KMS-11 (cell line): ENCODE data around the gene ZNF285.

Experiments
- H2AFZ ChIP-seq: fragments of 200-600 bp; sonication (generic); 2 replicates; pipeline ENCODE4 v1.6.1; 2016; ENCODE audit warnings: antibody characterized with exemption, mixed run types, low read depth
- H3K27ac ChIP-seq: fragments of 200-600 bp; sonication (generic); 2 replicates; pipeline ENCODE4 v1.6.1; 2016; ENCODE audit warnings: mild to moderate bottlenecking, mixed run types
- H3K27me3 ChIP-seq: fragments of 200-600 bp; sonication (generic); 2 replicates; pipeline ENCODE4 v1.6.1; 2017; ENCODE audit warnings: mild to moderate bottlenecking, low read depth, mixed run types, moderate library complexity; ENCODE audit not compliant: insufficient read depth
- H3K36me3 ChIP-seq: fragments of 200-600 bp; sonication (generic); 2 replicates; pipeline ENCODE4 v1.6.1; 2017; ENCODE audit warnings: mild to moderate bottlenecking, mixed run types; ENCODE audit not compliant: insufficient read depth
- H3K4me1 ChIP-seq: fragments of 200-600 bp; sonication (generic); 2 replicates; pipeline ENCODE4 v1.6.1; 2016; ENCODE audit warnings: mild to moderate bottlenecking, low read depth, mixed run types; ENCODE audit not compliant: poor library complexity, severe bottlenecking
- H3K4me2 ChIP-seq: fragments of 200-600 bp; sonication (generic); 2 replicates; pipeline ENCODE4 v1.7.0; 2016; ENCODE audit warnings: mild to moderate bottlenecking, mixed run types
- H3K4me3 ChIP-seq: fragments of 200-600 bp; sonication (generic); IDR thresholded peaks from 2 replicates; pipeline ENCODE4 v1.6.1; 2017; ENCODE audit warnings: low read depth, low read length, mixed read lengths; ENCODE audit not compliant: insufficient read depth
- H3K79me2 ChIP-seq: fragments of 200-600 bp; sonication (generic); 2 replicates; pipeline ENCODE4 v1.6.1; 2016; ENCODE audit warnings: low read depth, mixed run types; ENCODE audit not compliant: insufficient read depth
- H3K9ac ChIP-seq: fragments of 200-600 bp; sonication (generic); 2 replicates; pipeline ENCODE4 v1.6.1; 2016; ENCODE audit warnings: mild to moderate bottlenecking, mixed run types
- H4K20me1 ChIP-seq: fragments of 200-600 bp; sonication (generic); 2 replicates; pipeline ENCODE4 v1.6.1; 2016; ENCODE audit warnings: mild to moderate bottlenecking, mixed run types; ENCODE audit not compliant: insufficient read depth
- CTCF ChIP-seq: fragments of 200-600 bp; sonication (generic); conservative IDR thresholded peaks from 2 replicates; pipeline ENCODE4 v1.6.1; 2017; ENCODE audit warnings: low read depth, mild to moderate bottlenecking, antibody characterized with exemption, low read length, moderate library complexity, mixed read lengths

The ZNF285 gene

GRCh38 chr19:44401139-44402115, at the start of gene ZNF285:
ZNF285 (minus strand) TSS chr19:44401608; CDS start chr19:44397213, 4,395 bp downstream.
- H3K4me1 ChIP-seq = no peaks in the 10 kb centered on the region
- no peaks in the 10 kb centered on the region for H4K20me1 ChIP-seq
- no peak for TF ChIP-seq CTCF
- no peaks in the 10 kb centered on the region for H3K36me3 ChIP-seq
- H3K27me3 ChIP-seq = no peaks in the 10 kb centered on the region
- no peak within 1 kb of the TSS for H3K27ac ChIP-seq
- no peak within 1 kb of the TSS for H3K4me3 ChIP-seq
- H3K79me2 ChIP-seq = no peaks in the 10 kb centered on the region
- no peak within 1 kb of the TSS for H3K4me2 ChIP-seq
- no peak within 1 kb of the TSS for H2AFZ ChIP-seq
- H3K9ac ChIP-seq = no peak within 1 kb of the TSS

- Histone ChIP-seq H4K20me1 (no peaks in the 10 kb centered on the region), H3K27ac (no peak within 1 kb of the TSS), H3K4me2 (no peak within 1 kb of the TSS), H2AFZ (no peak within 1 kb of the TSS), H3K4me1 (no peaks in the 10 kb centered on the region), H3K9ac (no peak within 1 kb of the TSS), H3K27me3 (no peaks in the 10 kb centered on the region), H3K4me3 (no peak within 1 kb of the TSS), H3K79me2 (no peaks in the 10 kb centered on the region), H3K36me3 (no peaks in the 10 kb centered on the region)
- TF ChIP-seq CTCF = no peak
These were observed 46.7 kb upstream of the ZNF285 start, which contains the start of gene ZNF229 for GRCh38 chr19:44447916-44448674. ZNF229 (minus strand) TSS chr19:44448472; CDS start chr19:44442847, 5,625 bp downstream.

GRCh38 chr19:44438441-44438840, 37.0 kb upstream of the ZNF285 start:
- TF ChIP-seq CTCF = no peak
- Histone ChIP-seq H3K79me2 (no peaks in the 10 kb centered on the region), H3K4me1 (no peaks in the 10 kb centered on the region), H3K4me2 (no peak overlapping the region), H3K9ac (no peak overlapping the region), H3K27ac (no peak overlapping the region), H3K36me3 (no peaks in the 10 kb centered on the region), H3K4me3 (no peak overlapping the region), H3K27me3 (no peaks in the 10 kb centered on the region), H2AFZ (no peak overlapping the region), H4K20me1 (no peaks in the 10 kb centered on the region)

- no peaks in the 10 kb centered on the region for H3K27me3 ChIP-seq
- no peaks in the 10 kb centered on the region for H3K79me2 ChIP-seq
- no peak overlapping the region for H3K27ac ChIP-seq
- H3K36me3 ChIP-seq = no peaks in the 10 kb centered on the region
- no peak overlapping the region for H3K4me3 ChIP-seq
- H4K20me1 ChIP-seq = no peaks in the 10 kb centered on the region
- no peak for TF ChIP-seq CTCF
- no peak overlapping the region for H3K9ac ChIP-seq
- no peak overlapping the region for H2AFZ ChIP-seq
- no peak overlapping the region for H3K4me2 ChIP-seq
- no peaks in the 10 kb centered on the region for H3K4me1 ChIP-seq
These were observed 34.0 kb upstream of the ZNF285 start for GRCh38 chr19:44435441-44435840.
